Stimulated activated CD4-positive, alpha-beta T cell treated with anti-CD3 and anti-CD28 coated beads, Interleukin-1b, Interleukin-23, amount 100 ng/mL, for 1 hour (primary cell): ENCODE results near the gene INPP5A.
"Not testable (repeated sequence)": the region's sequence is repeated elsewhere in the genome, so short reads cannot be mapped to it uniquely, and the experiment has no call there.

ENCODE experiments used
- DNase-seq, 2 donors: peaks; one replicate each; pipeline ENCODE4 v3.0.0-alpha.2; 2020; ENCODE audit warnings: low read depth in 2 of 2

INPP5A gene

GRCh38 chr10:132657127-132657706 lies 119.6 kb downstream of the INPP5A start:
- no peak for DNase-seq

GRCh38 chr10:132657748-132658147 lies 120.2 kb downstream of the INPP5A start:
- no peak for DNase-seq

- DNase-seq = no peak
Measured at GRCh38 chr10:132658546-132659205, 121.1 kb downstream of the INPP5A start.

- no peak for DNase-seq
Measured at GRCh38 chr10:132659206-132660091, 121.9 kb downstream of the INPP5A start.

GRCh38 chr10:132660385-132660784 lies 122.8 kb downstream of the INPP5A start:
- DNase-seq = no peak

GRCh38 chr10:132662186-132662920 lies 124.8 kb downstream of the INPP5A start:
- DNase-seq = no peak

- DNase-seq = no peak
Measured at GRCh38 chr10:132663666-132664365, 126.2 kb downstream of the INPP5A start.

GRCh38 chr10:132664407-132664806 lies 126.8 kb downstream of the INPP5A start:
- DNase-seq = no peak

GRCh38 chr10:132664883-132665282 lies 127.3 kb downstream of the INPP5A start:
- DNase-seq = no peak

- no peak for DNase-seq
Measured at GRCh38 chr10:132665946-132666704, 128.5 kb downstream of the INPP5A start.

GRCh38 chr10:132666705-132667341 lies 129.2 kb downstream of the INPP5A start:
- no peak for DNase-seq

- no peak for DNase-seq
Measured at GRCh38 chr10:132667342-132668047, 129.9 kb downstream of the INPP5A start.

GRCh38 chr10:132668048-132668394 lies 130.4 kb downstream of the INPP5A start:
- no peak for DNase-seq

- no peak for DNase-seq
Measured at GRCh38 chr10:132669208-132669861, 131.7 kb downstream of the INPP5A start.

- no peak for DNase-seq
Measured at GRCh38 chr10:132670546-132671227, 133.1 kb downstream of the INPP5A start.

- no peak for DNase-seq
Measured at GRCh38 chr10:132671228-132672154, 133.9 kb downstream of the INPP5A start.

- DNase-seq = not testable (repeated sequence)
Measured at GRCh38 chr10:132673746-132674145, 136.2 kb downstream of the INPP5A start.
